ENCODE results near the gene TTF2.
A peak's percentile ranks its signal among the peaks of the same experiment; 100 is the strongest.
"Not testable (repeated sequence)": the region's sequence is repeated elsewhere in the genome, so short reads cannot be mapped to it uniquely, and the experiment has no call there.

TTF2 gene

DNA sequence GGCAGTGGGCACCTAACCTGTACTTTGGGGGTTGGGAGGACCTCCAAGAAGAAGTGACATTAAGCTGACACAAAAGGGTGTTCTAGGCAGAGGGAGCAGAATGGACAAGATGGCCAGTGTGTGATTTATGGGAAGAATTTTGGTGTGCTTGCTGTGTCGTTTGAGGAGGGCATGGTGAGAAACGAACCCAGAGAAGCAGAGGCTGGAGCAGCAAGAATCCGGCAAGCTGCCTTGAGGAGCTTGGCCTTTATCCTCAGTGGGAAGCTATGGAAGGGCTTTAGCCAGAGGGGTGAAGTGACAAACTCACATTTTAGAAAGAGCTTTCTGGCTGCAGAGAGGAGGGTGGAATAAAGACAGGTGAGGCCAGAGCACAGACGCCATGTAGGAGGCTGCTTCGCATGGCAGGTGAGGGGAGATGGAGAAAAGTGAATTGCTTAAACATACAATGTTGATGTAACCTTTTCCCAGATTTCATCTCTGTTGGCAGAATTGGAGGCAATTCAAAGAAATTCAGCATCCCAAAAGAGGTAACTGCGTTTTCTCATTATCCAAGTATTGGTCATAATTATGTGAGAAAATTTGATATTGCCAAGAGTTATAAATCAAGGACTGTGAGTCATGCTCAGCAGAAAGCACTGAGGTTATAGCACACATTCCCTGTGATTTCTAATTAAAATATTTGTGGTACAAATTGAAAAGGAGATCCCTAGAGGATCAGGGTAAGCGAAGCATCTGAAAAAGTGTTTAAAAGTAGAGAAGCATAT is 34.9 kb downstream of the TTF2 start:
- DNase-seq, result no peak

DNA sequence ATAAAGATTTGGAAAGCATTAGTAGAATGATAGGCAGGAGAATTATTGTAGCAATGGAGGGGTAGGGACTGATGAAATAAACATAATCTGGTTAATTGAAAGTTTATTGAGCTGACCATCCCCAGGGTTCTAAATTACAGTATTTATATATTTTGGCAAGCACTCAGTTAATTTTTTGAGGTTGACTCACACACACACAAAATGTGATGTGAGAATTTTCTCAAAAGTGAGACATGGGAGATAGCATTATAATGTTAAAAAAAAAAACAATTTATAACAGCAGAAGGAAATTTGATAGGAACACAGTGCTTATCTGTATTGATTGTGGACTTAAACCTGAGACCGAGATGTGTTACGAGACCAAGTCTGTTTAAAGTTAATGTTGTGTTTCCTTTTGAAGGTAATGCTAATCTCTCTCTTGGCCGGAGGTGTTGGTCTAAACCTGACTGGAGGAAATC is 36.9 kb downstream of the TTF2 start:
- DNase-seq, result no peak

DNA sequence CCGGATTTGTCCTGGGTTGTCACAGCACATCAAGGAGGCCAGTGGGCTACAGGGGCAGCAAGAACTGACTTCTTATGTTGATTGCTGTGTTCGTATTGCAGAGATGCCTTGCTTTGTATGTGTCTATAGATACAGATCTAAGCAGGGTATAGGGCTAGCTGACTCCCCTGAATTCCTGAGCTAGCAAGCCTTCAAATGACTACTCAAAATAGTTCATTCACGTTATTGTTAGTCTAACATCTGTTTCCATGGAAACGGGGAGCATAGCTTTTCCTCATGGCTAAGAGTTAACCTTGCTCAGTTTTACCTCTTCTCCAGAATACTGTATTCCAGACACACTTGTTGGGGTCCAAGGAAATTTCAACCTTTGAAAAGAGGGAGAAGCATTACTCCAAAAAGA is 37.3 kb downstream of the TTF2 start:
- no peak for DNase-seq

DNA sequence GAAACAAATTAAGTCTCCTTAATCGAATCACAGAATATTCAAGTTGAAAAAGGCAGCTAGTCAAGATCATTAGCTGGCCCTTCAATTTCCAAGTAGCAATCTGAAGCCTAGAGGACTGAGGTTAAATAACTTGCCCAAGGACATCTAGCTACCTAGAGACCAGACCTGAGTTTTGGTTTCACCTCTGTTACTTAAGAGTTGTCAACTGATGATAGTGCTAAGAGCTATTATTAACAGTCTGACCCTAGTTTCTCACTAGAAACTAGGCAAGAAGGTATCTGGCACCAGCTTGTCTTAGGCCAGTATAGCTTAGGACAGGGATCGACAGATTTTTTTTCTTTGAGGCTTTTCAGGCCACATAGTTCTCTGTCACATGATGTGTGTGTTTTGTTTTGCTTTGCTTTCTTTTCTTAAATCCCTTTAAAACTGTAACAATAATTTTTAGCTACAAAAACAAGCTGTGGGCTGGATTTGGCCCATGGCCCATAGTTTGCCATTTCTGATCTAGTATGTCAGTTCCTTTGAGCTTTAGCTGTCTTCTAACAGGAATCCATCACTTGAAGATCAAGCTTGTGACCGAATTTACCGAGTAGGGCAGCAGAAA is 38.3 kb downstream of the TTF2 start:
- DNase-seq, result no peak

DNA sequence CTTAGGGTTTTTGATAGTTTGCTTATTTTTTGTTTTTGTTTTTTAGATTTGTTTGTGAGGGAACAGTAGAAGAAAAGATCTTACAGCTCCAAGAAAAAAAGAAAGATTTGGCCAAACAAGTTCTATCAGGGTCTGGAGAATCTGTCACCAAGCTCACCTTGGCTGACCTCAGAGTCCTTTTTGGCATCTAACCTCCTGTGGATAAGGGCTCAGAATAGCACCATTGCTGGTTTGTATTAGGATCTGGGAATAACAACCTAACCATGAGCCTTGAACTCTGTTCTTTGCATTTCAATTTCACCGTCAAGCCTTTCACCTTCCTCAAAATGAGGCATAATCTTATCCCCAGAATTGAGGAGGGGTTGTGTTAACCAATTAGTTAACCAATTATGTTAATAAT is 41.2 kb downstream of the TTF2 start:
- DNase-seq, result no peak

DNA sequence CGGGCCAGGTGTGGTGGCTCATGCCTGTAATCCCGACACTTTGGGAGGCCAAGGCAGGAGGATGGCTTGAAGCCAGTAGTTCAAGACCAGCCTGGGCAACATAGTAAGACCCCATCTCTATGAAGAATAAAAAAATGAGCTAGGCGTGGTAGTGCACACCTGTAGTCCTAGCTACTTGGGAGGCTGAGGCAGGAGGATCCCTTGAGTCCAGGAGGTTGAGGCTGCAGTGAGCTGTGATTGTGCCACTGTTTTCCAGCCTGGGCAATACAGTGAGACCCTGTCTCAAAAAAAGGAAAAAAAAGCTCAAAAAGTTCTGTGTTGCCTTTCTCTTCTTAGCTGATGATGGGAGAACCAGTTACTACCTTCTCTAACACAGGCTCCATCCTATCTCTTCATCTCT is 41.7 kb downstream of the TTF2 start:
- not testable (repeated sequence) for DNase-seq

DNA sequence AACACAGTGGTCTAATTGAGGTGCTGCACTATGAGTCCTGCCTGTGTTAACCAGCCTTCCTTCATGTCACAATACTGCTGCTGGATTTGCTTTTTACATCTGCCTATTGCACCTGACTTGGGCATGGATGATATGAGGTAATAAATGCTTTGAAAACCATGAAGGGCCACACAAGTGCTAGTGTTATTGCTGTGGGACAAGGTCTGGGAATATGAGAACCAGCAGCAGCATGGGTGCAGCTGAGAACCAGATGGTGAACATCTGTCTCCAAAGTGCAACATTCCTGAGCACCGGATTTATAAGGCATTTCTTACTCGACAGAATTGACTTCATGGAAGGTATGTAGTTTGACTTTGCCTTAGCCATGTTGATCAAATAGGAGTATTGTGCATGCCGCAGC is 44.9 kb downstream of the TTF2 start:
- DNase-seq, result no peak

DNA sequence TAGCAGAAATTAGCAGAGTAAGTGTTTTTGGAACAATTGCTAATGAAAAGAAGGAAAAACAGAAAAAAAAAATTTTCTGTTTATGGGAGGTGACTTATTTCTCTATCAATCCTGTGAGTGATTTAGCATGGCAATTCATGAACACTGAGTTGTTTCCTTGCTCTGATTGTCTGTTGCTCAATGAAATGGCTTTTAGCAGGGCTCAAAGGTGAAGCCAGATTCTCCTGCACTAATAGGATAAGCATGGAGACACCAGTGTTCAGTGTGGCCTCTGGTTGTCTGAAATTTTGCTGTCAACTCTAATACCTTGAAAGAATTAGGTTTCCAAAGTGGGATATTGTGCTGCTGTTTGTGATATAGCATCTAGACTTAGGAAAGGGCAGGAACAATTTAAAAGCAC is 45.6 kb downstream of the TTF2 start:
- DNase-seq, result no peak

DNA sequence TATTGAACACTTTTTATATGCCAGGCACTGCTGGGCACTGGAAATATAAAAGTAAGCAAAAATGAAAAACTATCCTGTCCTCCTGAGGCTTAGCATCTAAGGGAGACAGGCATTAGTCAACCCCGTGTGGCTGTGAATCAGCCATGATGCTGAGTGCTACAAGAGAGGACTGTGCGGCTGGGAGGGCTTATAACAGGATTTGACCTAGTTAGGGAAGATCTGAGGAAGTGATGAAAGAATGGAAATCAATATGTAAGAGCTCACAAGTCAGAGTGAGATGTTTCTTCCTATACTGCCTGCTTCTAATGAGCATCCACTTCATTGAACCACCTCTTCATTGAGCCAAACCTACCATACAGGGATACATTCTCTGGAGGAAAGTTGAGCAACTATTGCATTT is 46.4 kb downstream of the TTF2 start:
- DNase-seq, result no peak

DNA sequence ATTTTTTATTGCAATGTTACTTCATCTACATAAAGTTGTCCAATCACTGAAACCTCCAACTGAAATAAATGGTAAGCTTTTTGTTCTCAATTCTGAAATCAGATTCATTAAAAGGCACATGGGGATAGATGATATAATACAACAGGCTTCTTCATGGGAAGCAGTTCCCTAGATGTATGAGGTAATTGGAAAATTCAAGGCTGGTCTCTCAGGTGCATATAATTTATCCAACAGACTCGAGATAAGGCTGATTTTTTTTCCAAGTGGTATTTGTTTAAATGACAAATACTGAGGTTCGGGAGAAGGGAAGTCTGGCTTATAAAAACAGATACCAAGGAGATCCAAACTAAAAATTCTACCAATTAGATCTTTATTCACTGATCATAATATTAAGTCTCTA is 47.2 kb downstream of the TTF2 start:
- DNase-seq, result no peak

DNA sequence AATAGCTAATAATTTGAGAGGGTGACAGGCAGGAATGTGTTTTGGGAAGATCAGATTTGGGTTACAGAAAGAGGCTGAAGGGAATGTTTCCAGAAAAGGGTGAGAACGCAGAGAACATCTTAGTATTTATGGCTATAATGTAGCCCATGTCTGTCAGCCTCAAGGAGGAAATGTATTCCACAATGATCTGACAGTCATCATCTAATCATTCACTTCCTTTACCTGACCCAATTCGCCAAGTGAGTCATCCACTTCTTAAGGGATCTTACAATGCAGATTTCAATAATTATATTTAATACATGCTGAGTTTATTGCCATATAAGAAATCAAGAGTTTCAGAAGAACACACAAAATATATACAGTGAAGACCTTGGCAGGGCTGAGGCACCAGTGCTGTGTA is 50.6 kb downstream of the TTF2 start:
- DNase-seq, result no peak

DNA sequence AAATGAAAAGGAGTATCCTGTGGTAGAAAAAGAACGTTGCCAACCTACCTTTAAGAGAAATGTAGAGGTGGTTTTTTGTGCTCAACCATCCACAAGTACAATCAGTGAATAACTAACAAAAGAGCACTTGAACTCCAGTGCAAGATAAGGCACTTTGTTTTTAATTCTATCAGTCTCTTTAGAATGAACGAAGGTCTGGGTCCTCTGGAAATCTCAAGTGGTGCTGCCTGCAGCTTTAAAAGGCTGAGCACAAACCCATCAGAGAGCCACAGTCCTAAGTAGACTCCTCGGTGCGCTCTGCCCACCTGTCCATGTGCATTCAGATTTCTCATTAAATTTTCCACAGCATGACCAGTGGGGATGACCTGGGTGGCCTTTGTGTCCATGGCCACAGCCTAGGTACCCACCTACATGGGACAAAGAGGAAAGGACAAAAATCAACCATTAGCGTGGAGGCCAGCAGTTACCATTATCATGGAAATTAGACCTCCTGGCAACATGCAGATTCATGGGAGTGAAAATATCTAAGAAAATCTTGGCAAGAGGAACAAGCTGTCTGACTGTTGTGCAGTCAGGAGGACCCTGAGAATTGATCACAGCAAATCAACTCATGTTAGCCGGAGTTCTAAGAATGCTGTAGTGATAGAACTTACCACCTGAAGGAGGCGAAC is 52.1 kb downstream of the TTF2 start:
- no peak for DNase-seq

DNA sequence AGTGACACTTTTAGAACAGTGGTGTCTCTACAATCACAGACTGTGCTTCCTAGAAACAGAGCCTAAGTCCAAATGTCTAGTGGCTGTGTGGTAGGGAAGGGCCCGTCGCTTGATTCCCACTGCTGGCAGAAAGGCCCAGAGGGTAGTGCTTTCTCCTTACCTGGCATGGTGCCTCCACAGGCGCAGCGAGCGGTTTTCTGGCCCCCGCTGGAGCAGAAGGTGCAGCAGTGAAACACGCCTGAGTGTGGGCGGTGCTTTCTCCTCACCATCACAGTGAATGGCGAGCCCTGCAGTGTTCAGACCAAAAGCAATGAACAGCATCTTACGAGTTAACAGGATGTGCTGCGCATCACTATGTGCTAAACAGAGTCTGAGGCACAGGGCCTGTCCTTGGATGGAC is 53.1 kb downstream of the TTF2 start:
- no peak for DNase-seq

DNA sequence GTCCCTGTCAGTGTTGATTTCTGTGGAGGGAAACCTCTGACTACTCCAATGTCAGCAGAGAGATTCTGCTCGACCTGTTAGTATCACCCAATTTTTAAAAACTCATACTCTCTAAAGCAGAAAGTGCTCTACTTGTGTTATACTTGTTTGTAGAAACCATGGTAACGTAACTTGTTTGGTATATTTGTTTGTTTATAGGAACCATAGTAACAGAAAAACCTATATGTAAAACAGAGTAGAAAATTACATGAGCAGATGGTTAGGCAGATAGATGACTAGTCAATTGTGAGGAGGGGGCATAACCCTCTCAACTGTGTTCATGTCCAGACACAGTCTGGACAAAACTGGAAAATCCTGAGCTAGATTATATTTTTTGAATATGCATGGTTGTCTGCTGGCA is 54.8 kb downstream of the TTF2 start:
- DNase-seq, result no peak

DNA sequence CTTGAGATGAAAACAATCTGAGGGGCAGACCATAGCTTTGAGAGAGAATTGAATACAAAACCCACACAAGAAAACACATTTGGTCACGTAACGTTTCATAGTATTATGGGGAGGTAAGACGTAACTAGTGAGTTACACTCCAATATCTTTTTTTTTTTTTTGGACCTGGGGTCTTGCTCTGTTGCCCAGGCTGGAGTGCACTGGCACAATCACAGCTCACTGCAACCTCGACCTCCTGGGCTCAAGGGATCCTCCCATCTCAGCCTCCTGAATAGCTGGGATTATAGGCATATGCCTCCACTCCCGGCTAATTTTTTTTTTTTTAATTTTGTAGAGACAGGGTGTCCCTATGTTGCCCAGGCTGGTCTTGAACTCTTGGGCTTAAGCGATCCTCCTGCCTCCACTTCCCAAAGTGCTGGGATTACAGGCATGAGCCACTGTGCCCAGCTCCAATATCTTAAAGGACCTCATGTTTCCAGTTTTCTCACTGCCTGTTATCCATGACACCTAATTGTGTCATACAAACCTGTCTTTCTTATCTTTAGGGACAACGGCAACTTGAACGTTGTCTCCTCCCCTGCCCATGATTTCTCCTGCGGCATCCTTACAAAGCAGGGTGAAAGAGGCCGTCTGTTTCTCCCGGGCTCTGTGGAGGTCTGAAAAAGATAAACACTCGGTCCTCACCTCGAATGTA is 56.1 kb downstream of the TTF2 start:
- no peak for DNase-seq

DNA sequence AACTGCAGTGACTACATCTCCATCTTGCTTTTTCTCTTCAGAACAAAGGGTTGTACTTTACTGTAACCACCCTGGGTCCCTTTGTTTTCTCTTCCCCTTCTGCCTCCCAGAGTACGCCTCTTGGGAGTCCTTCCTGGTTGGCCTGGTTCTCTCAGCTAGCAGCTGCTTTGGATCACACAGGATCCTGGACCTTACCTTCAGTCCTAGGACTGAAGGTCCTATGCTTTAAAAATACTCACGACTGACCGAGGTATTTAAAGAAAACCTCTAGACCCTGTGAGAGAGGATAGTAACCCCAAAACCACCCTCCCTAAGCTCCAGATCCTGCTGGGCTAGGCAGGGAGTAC is 56.6 kb downstream of the TTF2 start:
- DNase-seq, result no peak

DNA sequence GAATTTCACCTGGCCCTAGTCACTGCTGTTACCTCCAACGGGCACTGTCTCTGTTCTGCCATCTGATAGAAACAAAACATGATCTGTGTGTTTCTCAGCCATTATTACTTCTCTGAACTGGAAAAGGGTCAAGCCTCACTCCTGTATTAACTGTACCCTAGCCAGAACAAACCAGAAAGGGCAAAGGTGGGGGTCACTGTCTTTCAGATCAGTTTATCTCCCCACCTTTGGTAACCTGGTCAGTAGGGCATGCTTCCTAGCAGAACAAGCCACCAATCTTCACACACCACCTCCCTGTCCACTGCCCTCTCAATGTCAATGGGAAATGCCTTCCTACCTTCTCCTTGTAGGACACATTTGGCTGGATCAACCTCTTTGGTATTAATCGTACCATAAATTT is 57.6 kb downstream of the TTF2 start:
- no peak for DNase-seq

DNA sequence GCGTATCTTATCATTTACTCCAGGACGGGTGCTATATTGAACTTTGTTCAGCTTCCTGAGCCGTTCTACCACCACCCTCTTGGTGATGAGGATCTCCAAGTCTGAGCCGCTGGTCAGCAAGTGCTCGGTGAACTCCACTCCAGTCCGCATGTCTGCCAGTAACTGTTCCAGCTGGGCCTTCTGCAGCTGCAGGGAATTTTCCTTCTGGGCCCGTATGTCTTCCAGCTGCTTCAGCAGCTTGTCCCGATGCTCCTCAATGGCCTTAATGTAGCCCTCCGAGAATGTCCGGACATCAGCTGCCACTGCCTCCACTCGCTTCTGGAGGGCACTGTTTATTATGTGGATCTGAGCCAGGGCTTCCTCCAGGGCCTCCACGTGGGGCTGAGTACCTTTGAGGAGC is 58.0 kb downstream of the TTF2 start:
- DNase-seq, result no peak

DNA sequence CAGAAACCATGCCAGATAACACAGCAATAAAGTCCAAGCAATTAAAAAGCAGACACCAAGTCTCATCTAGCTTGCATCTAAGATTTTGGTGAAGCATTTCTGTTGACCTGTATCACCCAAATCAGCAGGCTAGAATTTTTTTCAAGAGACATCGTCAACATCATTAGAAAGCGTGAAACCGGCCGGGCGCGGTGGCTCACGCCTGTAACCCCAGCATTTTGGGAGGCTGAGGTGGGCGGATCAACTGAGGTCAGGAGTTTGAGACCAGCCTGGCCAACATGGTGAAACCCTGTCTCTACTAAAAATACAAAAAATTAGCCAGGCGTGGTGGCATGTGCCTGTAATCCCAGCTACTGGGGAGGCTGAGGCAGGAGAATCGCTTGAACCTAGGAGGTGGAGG is 59.0 kb downstream of the TTF2 start:
- DNase-seq, result not testable (repeated sequence)

DNA sequence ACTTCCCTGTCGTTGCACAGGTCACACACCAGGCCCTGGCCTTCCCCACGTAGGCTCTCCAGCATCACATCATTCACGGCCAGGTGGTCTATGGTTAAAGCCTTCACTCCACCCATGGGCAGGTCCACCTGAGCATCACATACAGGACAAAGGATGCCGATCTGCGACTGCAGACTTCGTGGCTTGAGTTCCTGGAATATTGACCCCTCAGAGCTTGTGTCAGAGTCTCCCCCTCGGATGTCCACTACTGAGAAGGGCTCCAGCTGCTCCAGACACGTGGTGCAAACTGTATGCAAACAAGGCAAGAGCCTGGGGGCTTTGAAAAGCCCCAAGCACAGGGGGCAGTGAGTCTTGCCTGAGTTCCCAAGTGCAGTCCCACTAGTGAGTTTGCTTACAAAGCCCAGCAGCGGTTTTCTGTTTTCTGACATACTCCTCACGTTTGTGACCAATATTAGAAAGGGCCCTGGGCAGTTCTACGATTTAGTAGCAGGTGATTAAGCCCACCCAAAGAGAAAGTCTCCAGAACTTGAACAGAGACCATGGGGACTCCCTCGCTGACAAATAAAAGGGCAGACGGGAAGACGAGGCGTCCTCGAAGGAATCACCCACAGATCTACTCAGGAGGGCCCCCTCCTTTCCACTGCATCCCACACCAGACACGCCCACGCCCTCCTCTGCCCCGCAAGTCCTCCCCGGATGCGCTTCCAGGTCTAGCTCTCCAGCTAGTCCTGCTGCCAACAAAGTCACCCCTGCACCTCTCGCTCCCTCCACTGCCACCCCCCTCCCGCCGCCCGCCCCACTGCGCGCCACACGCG is 60.9 kb downstream of the TTF2 start:
- DNase-seq, result no peak

DNA sequence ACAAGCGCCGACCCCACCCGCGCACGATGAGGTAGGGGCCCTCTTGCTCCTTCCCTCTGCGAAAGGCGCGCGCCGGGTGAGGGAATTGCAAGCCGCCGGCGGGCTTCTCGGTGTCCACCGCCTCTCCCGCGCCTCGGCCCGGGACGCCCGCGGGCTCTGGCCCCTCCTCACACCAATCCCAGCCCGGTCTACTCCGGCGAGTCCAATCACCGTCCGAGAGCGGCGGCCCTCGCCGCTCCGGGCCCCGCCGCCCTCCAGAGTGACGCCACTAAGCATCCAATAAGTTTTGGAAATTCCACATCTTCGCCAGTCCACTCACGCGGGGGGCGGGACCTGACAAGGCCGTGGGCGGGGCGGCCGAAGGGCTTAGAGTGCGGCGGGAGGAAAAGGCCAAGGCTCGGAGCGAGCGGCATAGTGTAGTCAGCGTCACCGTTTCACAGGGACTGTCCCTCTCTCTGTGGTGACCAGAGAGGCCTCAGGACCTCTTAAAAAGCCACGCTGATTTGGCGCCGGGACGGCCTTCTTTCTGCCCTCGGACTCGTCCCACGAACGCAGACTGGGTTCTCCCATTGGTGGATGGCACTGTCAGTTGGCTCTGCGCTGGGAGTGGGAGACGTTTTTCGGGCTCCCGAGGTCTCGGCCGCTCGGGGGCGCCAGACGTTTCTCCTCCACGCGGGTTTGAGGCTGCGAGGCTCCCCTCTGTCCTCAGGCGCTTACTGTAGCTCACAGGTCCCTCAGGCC is 61.6 kb downstream of the TTF2 start, which contains the start of gene TRIM45:
Gene TRIM45, minus strand, starts transcription at position 161 of the 741 bp plus-strand sequence. CDS start 548 bp downstream, outside the sequence.
- peak; percentile 63 for DNase-seq
